Articular chondrocyte of knee joint (primary cell): ENCODE results near the gene LIMA1. TPM values are rescaled to one million over a fixed set of nuclear protein-coding genes. Genes with fewer than 3 reads are reported as not detected.

Experiments
- small RNA-seq: library from RNA; depleted of rRNA; stranded (forward); fragments of <200 nt; gene quantifications from one replicate; pipeline ENCODE3, GENCODE V24; 2012
- total RNA-seq: library from RNA; depleted of rRNA; stranded (reverse); fragments of >200 nt; gene quantifications from 2 replicates; pipeline ENCODE4 v1.2.3, GENCODE V29; 2012

Gene LIMA1
- total RNA-seq, result 601 and 610 TPM in 2 replicates

GRCh38 chr12:50283229-50283923 is at the start of gene LIMA1:
Gene LIMA1 (minus strand): TSS chr12:50283520. CDS start chr12:50248751, 34,769 bp downstream.

GRCh38 chr12:50167049-50167828 is 116.1 kb downstream of the LIMA1 start, which contains the start of gene CERS5:
Gene CERS5 (minus strand): TSS chr12:50167369. CDS start chr12:50167297, 72 bp downstream.

Small RNA genes lying within 50 kb of the gene (small RNA-seq; reads per million reads assigned to genes)
- gene MIR1293 (3.1 reads per million, percentile 83 among the genes with 10 or more reads in this experiment), gene RNU6-1093P (not detected)

Other genes starting within 250 kb of the LIMA1 start
- gene ASIC1, start 225.9 kb downstream of the LIMA1 start, total RNA-seq, result 3.6 and 3.7 TPM in 2 replicates
- gene SMARCD1, start 198.2 kb downstream of the LIMA1 start, total RNA-seq, result 47.7 and 48.5 TPM in 2 replicates
- 0.11 and 0.13 TPM in 2 replicates for gene GPD1, start 179.5 kb downstream of the LIMA1 start, total RNA-seq
- gene COX14, start 171.3 kb downstream of the LIMA1 start, total RNA-seq, result 28.9 and 37.8 TPM in 2 replicates
- 43.2 and 45.5 TPM in 2 replicates for gene CERS5, start 116.2 kb downstream of the LIMA1 start, total RNA-seq
- gene FAM186A, start 113.1 kb upstream of the LIMA1 start, total RNA-seq, result not detected in 2 replicates
- gene LARP4, start 117.4 kb upstream of the LIMA1 start, total RNA-seq, result 68.9 and 73.3 TPM in 2 replicates
- gene DIP2B, start 221.5 kb upstream of the LIMA1 start, total RNA-seq, result 30.4 and 34.3 TPM in 2 replicates